HepG2 (cell line): Measurements from ENCODE around the gene FBXW8. TPM values are rescaled to one million over a fixed set of nuclear protein-coding genes. Genes with fewer than 3 reads are reported as not detected.
A peak's percentile ranks its signal among the peaks of the same experiment; 100 is the strongest.

Source experiments
- CREM ChIP-seq, 2 experiments: sonication (generic) in 1 of 2; formaldehyde crosslinking in 1 of 2; IDR thresholded peaks; 2 replicates each; pipeline versions ENCODE4 v1.4.0 to v1.6.1; 2016 to 2020; ENCODE audit warnings: antibody characterized with exemption in 1 of 2, mild to moderate bottlenecking in 1 of 2, missing genetic modification reagents in 1 of 2
- FOXO1 ChIP-seq: sonication (generic); formaldehyde crosslinking; IDR thresholded peaks from 2 replicates; pipeline ENCODE4 v1.4.0; 2020; ENCODE audit warnings: missing genetic modification reagents
- GRHL1 ChIP-seq: sonication (generic); formaldehyde crosslinking; conservative IDR thresholded peaks from 2 replicates; pipeline ENCODE4 v1.8.0; 2022; ENCODE audit warnings: missing genetic modification reagents
- HNRNPLL ChIP-seq: fragments of 200-400 bp; formaldehyde crosslinking; IDR thresholded peaks from 2 replicates; pipeline ENCODE4 v1.6.1; 2017; ENCODE audit warnings: mild to moderate bottlenecking, low read depth, low read length; ENCODE audit not compliant: poor library complexity, severe bottlenecking
- KDM4B ChIP-seq: sonication (generic); formaldehyde crosslinking; IDR thresholded peaks from 2 replicates; pipeline ENCODE4 v1.4.0; 2020; ENCODE audit warnings: missing genetic modification reagents
- NFAT5 ChIP-seq: sonication (generic); formaldehyde crosslinking; IDR thresholded peaks from 2 replicates; pipeline ENCODE4 v1.4.0; 2020; ENCODE audit warnings: missing genetic modification reagents
- SMAD3 ChIP-seq: sonication (generic); formaldehyde crosslinking; IDR thresholded peaks from 2 replicates; pipeline ENCODE4 v1.4.0; 2020; ENCODE audit warnings: missing genetic modification reagents
- ZBTB3 ChIP-seq: sonication (generic); formaldehyde crosslinking; IDR thresholded peaks from 2 replicates; pipeline ENCODE4 v1.4.0; 2020; ENCODE audit warnings: low read depth, mild to moderate bottlenecking, moderate library complexity, missing genetic modification reagents, borderline replicate concordance
- ZNF205 ChIP-seq: IDR thresholded peaks from 2 replicates; pipeline ENCODE4 v1.6.1; 2018; ENCODE audit warnings: missing biosample characterization, missing genetic modification reagents
- ZNF704 ChIP-seq: sonication (generic); formaldehyde crosslinking; IDR thresholded peaks from 2 replicates; pipeline ENCODE4 v1.8.1; 2023; ENCODE audit warnings: mild to moderate bottlenecking, inconsistent platforms, moderate library complexity, missing genetic modification reagents, borderline replicate concordance
- ZNF777 ChIP-seq: sonication (generic); formaldehyde crosslinking; IDR thresholded peaks from 2 replicates; pipeline ENCODE4 v1.4.0; 2020; ENCODE audit warnings: missing genetic modification reagents
- polyA plus RNA-seq, 8 experiments: library from polyadenylated mRNA; depleted of rRNA in 3 of 8; stranded (reverse) in 7 of 8; unstranded in 1 of 8; fragments of >200 nt; fragmentation: Illumina TruSeq in 4 of 8; extraction: Trizol in 4 of 8; gene quantifications; 2 replicates each; pipeline versions ENCODE4 v1.2.1 to v1.2.3, GENCODE V29; 2011 to 2016; ENCODE audit warnings: low read depth in 4 of 8, missing spikeins in 1 of 8, mixed read lengths in 1 of 8; ENCODE audit not compliant: insufficient read depth in 1 of 8
- total RNA-seq, 5 experiments: library from RNA; depleted of rRNA; stranded (reverse); fragments of >200 nt; fragmentation: Illumina TruSeq; extraction: Trizol; gene quantifications; 2 replicates each; pipeline ENCODE4 v1.2.3, GENCODE V29; 2016; ENCODE audit warnings: low read depth in 1 of 5
- TF ChIP-seq, protein P1 (sequence below): sonication (generic); formaldehyde crosslinking; IDR thresholded peaks from 2 replicates; pipeline ENCODE4 v1.4.0; 2020; ENCODE audit warnings: mild to moderate bottlenecking, missing genetic modification reagents, borderline replicate concordance
- TF ChIP-seq, protein P2 (sequence below): sonication (generic); formaldehyde crosslinking; IDR thresholded peaks from 2 replicates; pipeline ENCODE4 v1.4.0; 2020; ENCODE audit warnings: mild to moderate bottlenecking, missing genetic modification reagents

Gene FBXW8
- total and polyA plus RNA-seq, 2 of the 13 experiments (the other 11 are each of a cell fraction or from before 2014, with no cell fraction given) = 5.1 to 5.9 TPM

- no peak for TF ChIP-seq KDM4B (CRISPR knock-in tag)
- TF ChIP-seq CREM (IDR thresholded peaks at IDR 0.05) = no peak
- TF ChIP-seq CREM (CRISPR knock-in tag; IDR thresholded peaks at IDR 0.05) = no peak
- TF ChIP-seq FOXO1 (CRISPR knock-in tag) = peak; percentile 51; the same call in 1 of the 2 replicates
- no peak for TF ChIP-seq ZBTB3
- TF ChIP-seq ZNF777 (CRISPR knock-in tag) = no peak
- no peak for TF ChIP-seq GRHL1
- TF ChIP-seq ZNF704 (CRISPR knock-in tag) = no peak
- TF ChIP-seq, protein P1, sequence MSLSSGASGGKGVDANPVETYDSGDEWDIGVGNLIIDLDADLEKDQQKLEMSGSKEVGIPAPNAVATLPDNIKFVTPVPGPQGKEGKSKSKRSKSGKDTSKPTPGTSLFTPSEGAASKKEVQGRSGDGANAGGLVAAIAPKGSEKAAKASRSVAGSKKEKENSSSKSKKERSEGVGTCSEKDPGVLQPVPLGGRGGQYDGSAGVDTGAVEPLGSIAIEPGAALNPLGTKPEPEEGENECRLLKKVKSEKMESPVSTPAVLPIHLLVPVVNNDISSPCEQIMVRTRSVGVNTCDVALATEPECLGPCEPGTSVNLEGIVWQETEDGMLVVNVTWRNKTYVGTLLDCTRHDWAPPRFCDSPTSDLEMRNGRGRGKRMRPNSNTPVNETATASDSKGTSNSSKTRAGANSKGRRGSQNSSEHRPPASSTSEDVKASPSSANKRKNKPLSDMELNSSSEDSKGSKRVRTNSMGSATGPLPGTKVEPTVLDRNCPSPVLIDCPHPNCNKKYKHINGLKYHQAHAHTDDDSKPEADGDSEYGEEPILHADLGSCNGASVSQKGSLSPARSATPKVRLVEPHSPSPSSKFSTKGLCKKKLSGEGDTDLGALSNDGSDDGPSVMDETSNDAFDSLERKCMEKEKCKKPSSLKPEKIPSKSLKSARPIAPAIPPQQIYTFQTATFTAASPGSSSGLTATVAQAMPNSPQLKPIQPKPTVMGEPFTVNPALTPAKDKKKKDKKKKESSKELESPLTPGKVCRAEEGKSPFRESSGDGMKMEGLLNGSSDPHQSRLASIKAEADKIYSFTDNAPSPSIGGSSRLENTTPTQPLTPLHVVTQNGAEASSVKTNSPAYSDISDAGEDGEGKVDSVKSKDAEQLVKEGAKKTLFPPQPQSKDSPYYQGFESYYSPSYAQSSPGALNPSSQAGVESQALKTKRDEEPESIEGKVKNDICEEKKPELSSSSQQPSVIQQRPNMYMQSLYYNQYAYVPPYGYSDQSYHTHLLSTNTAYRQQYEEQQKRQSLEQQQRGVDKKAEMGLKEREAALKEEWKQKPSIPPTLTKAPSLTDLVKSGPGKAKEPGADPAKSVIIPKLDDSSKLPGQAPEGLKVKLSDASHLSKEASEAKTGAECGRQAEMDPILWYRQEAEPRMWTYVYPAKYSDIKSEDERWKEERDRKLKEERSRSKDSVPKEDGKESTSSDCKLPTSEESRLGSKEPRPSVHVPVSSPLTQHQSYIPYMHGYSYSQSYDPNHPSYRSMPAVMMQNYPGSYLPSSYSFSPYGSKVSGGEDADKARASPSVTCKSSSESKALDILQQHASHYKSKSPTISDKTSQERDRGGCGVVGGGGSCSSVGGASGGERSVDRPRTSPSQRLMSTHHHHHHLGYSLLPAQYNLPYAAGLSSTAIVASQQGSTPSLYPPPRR = peak; percentile 51; the same call in 1 of the 2 replicates
- no peak for TF ChIP-seq ZNF205 (CRISPR knock-in tag)
- TF ChIP-seq NFAT5 = no peak
- TF ChIP-seq, protein P2, sequence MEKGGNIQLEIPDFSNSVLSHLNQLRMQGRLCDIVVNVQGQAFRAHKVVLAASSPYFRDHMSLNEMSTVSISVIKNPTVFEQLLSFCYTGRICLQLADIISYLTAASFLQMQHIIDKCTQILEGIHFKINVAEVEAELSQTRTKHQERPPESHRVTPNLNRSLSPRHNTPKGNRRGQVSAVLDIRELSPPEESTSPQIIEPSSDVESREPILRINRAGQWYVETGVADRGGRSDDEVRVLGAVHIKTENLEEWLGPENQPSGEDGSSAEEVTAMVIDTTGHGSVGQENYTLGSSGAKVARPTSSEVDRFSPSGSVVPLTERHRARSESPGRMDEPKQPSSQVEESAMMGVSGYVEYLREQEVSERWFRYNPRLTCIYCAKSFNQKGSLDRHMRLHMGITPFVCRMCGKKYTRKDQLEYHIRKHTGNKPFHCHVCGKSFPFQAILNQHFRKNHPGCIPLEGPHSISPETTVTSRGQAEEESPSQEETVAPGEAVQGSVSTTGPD (CRISPR knock-in tag) = no peak
- no peak for TF ChIP-seq SMAD3 (CRISPR knock-in tag)
- TF ChIP-seq HNRNPLL = no peak
Measured at GRCh38 chr12:116916714-116917114, 6.0 kb downstream of the FBXW8 start (continued).
